Stimulated activated CD4-positive, alpha-beta T cell treated with anti-CD3 and anti-CD28 coated beads, Interleukin-12 subunit alpha, Interleukin-12 subunit beta, amount 100 ng/mL, for 48 hours (primary cell): Measurements from ENCODE around the gene DUXB.

Experiments
- DNase-seq, 3 donors: peaks; one replicate each; pipeline ENCODE4 v3.0.0-alpha.2; 2020; ENCODE audit warnings: low read depth in 2 of 3, low spot score in 1 of 3

The DUXB gene

GRCh38 chr16:75701361-75701760, at the start of gene DUXB:
TSS of gene DUXB (minus strand) at chr16:75701461. CDS start at chr16:75701418, 43 bp downstream.
- DNase-seq = no peak

- no peak for DNase-seq
Observed at GRCh38 chr16:75750528-75750927, 49.3 kb upstream of the DUXB start.

- DNase-seq = no peak
Observed at GRCh38 chr16:75746359-75746758, 45.1 kb upstream of the DUXB start.

- DNase-seq = no peak
Observed at GRCh38 chr16:75745823-75746222, 44.6 kb upstream of the DUXB start.

- DNase-seq = no peak
Observed at GRCh38 chr16:75745242-75745641, 44.0 kb upstream of the DUXB start.

GRCh38 chr16:75742424-75743047, 41.3 kb upstream of the DUXB start:
- DNase-seq = no peak

GRCh38 chr16:75733305-75734211, 32.3 kb upstream of the DUXB start:
- no peak for DNase-seq

GRCh38 chr16:75732871-75733270, 31.6 kb upstream of the DUXB start:
- DNase-seq = no peak

GRCh38 chr16:75727221-75727620, 26.0 kb upstream of the DUXB start:
- no peak for DNase-seq

GRCh38 chr16:75726390-75726789, 25.1 kb upstream of the DUXB start, which contains the start of gene CPHXL:
TSS of gene CPHXL (minus strand) at chr16:75726490. CDS start at chr16:75726442, 48 bp downstream.
- no peak for DNase-seq

GRCh38 chr16:75718452-75718851, 17.2 kb upstream of the DUXB start:
- DNase-seq = no peak

- no peak for DNase-seq
Observed at GRCh38 chr16:75714661-75715060, 13.4 kb upstream of the DUXB start.

- DNase-seq = no peak
Observed at GRCh38 chr16:75710344-75710743, 9.1 kb upstream of the DUXB start.

- DNase-seq = no peak
Observed at GRCh38 chr16:75703306-75703705, 2.0 kb upstream of the DUXB start.

- DNase-seq = no peak
Observed at GRCh38 chr16:75702242-75702641, 981 bp upstream of the DUXB start.

- DNase-seq = no peak
Observed at GRCh38 chr16:75697571-75697970, 3.7 kb downstream of the DUXB start.

- no peak for DNase-seq
Observed at GRCh38 chr16:75695708-75696107, 5.6 kb downstream of the DUXB start.

- DNase-seq = no peak
Observed at GRCh38 chr16:75687361-75687760, 13.9 kb downstream of the DUXB start.

- no peak for DNase-seq
Observed at GRCh38 chr16:75682308-75682707, 19.0 kb downstream of the DUXB start.

GRCh38 chr16:75679366-75679765, 21.9 kb downstream of the DUXB start:
- DNase-seq = no peak

- no peak for DNase-seq
Observed at GRCh38 chr16:75676909-75677308, 24.4 kb downstream of the DUXB start, which contains the start of gene CPHXL2. TSS of gene CPHXL2 (minus strand) at chr16:75677009. CDS start at chr16:75676999, 10 bp downstream.

- DNase-seq = no peak
Observed at GRCh38 chr16:75667503-75667902, 33.8 kb downstream of the DUXB start.
